ENCODE data around the gene ATP2B2.

Gene ATP2B2

GRCh38 chr3:10406414-10406813 is 99.0 kb downstream of the ATP2B2 start:
- no peak overlapping the region for H3K27ac ChIP-seq (ENCODE audit: extremely low read depth, low read depth, low read length)
- H3K4me3 ChIP-seq (ENCODE audit: low read depth, low read length), result no peak overlapping the region
- H3K36me3 ChIP-seq (ENCODE audit: control insufficient read depth in 2 of 2, insufficient read depth in 1 of 2, low read length in 2 of 2), result no peaks in the 10 kb centered on the region
- CTCF ChIA-PET, result no interaction called here
- TF ChIP-seq ZNF112 (tag by site-specific recombination; IDR thresholded peaks at IDR 0.05), result no peak
- no peak for TF ChIP-seq ZNF239 (tag by site-specific recombination; IDR thresholded peaks at IDR 0.05)
- TF ChIP-seq ZSCAN23 (tag by site-specific recombination; IDR thresholded peaks at IDR 0.05), result no peak
- no peak for TF ChIP-seq ZNF280C (tag by site-specific recombination; IDR thresholded peaks at IDR 0.05)
- TF ChIP-seq ZNF48 (tag by site-specific recombination; IDR thresholded peaks at IDR 0.05), result no peak
- TF ChIP-seq ZNF488 (tag by site-specific recombination; IDR thresholded peaks at IDR 0.05), result no peak
- no peak for TF ChIP-seq ZNF157 (tag by site-specific recombination; IDR thresholded peaks at IDR 0.05)
- TF ChIP-seq ZNF544 (tag by site-specific recombination; IDR thresholded peaks at IDR 0.05), result no peak
- no peak for TF ChIP-seq ZNF146 (tag by site-specific recombination; IDR thresholded peaks at IDR 0.05)
- TF ChIP-seq SP7 (tag by site-specific recombination; IDR thresholded peaks at IDR 0.05), result no peak
- TF ChIP-seq ZNF335 (tag by site-specific recombination; conservative IDR thresholded peaks at IDR 0.05), result no peak
- POLR2A ChIA-PET, result no interaction called here
- H3K4me1 ChIP-seq (ENCODE audit: control insufficient read depth, insufficient read depth, low read length), result no peaks in the 10 kb centered on the region
- H3K9me3 ChIP-seq (ENCODE audit: control insufficient read depth, insufficient read depth, low read depth, low read length), result no peaks in the 10 kb centered on the region

GRCh38 chr3:10405816-10406215 is 99.6 kb downstream of the ATP2B2 start:
- Histone ChIP-seq H3K27ac (ENCODE audit: extremely low read depth, low read depth, low read length) (no peak overlapping the region), H3K36me3 (ENCODE audit: control insufficient read depth in 2 of 2, insufficient read depth in 1 of 2, low read length in 2 of 2) (no peaks in the 10 kb centered on the region), H3K4me1 (ENCODE audit: control insufficient read depth, insufficient read depth, low read length) (no peaks in the 10 kb centered on the region), H3K9me3 (ENCODE audit: control insufficient read depth, insufficient read depth, low read depth, low read length) (no peaks in the 10 kb centered on the region), H3K4me3 (ENCODE audit: low read depth, low read length) (no peak overlapping the region)
- ChIA-PET CTCF (no interaction called here), POLR2A (no interaction called here)
- TF ChIP-seq ZNF677 (tag by site-specific recombination; IDR thresholded peaks at IDR 0.05) (no peak), ZNF768 (tag by site-specific recombination; IDR thresholded peaks at IDR 0.05) (peak; percentile 85)

- Histone ChIP-seq H3K9me3 (ENCODE audit: control insufficient read depth, insufficient read depth, low read depth, low read length) (no peaks in the 10 kb centered on the region), H3K36me3 (ENCODE audit: control insufficient read depth in 2 of 2, insufficient read depth in 1 of 2, low read length in 2 of 2) (no peaks in the 10 kb centered on the region), H3K27ac (ENCODE audit: extremely low read depth, low read depth, low read length) (no peak overlapping the region), H3K4me1 (ENCODE audit: control insufficient read depth, insufficient read depth, low read length) (no peaks in the 10 kb centered on the region), H3K4me3 (ENCODE audit: low read depth, low read length) (no peak overlapping the region)
- TF ChIP-seq PRDM1 (tag by site-specific recombination; IDR thresholded peaks at IDR 0.05) (no peak), ZNF768 (tag by site-specific recombination; IDR thresholded peaks at IDR 0.05) (peak; percentile 92)
- ChIA-PET CTCF (no interaction called here), POLR2A (no interaction called here)
Observed at GRCh38 chr3:10404876-10405275, 100.5 kb downstream of the ATP2B2 start.

- ChIA-PET CTCF (no interaction called here), POLR2A (no interaction called here)
- H3K27ac ChIP-seq (ENCODE audit: extremely low read depth, low read depth, low read length), result no peak overlapping the region
- H3K36me3 ChIP-seq (ENCODE audit: control insufficient read depth in 2 of 2, insufficient read depth in 1 of 2, low read length in 2 of 2), result no peaks in the 10 kb centered on the region
- H3K4me1 ChIP-seq (ENCODE audit: control insufficient read depth, insufficient read depth, low read length), result no peaks in the 10 kb centered on the region
- 0 out of 2 replicates have a peak, but pooled peaks have one; percentile 15 for TF ChIP-seq EGR2 (tag by site-specific recombination; IDR thresholded peaks at IDR 0.05; ENCODE audit: low read depth)
- peak; percentile 84 for TF ChIP-seq ZNF664 (tag by site-specific recombination; IDR thresholded peaks at IDR 0.05)
- TF ChIP-seq ZNF26 (tag by site-specific recombination; IDR thresholded peaks at IDR 0.05), result no peak
- no peaks in the 10 kb centered on the region for H3K9me3 ChIP-seq (ENCODE audit: control insufficient read depth, insufficient read depth, low read depth, low read length)
- no peak overlapping the region for H3K4me3 ChIP-seq (ENCODE audit: low read depth, low read length)
Observed at GRCh38 chr3:10404377-10404776, 101.0 kb downstream of the ATP2B2 start.
